ENCODE results near the gene ETS1.

DNA sequence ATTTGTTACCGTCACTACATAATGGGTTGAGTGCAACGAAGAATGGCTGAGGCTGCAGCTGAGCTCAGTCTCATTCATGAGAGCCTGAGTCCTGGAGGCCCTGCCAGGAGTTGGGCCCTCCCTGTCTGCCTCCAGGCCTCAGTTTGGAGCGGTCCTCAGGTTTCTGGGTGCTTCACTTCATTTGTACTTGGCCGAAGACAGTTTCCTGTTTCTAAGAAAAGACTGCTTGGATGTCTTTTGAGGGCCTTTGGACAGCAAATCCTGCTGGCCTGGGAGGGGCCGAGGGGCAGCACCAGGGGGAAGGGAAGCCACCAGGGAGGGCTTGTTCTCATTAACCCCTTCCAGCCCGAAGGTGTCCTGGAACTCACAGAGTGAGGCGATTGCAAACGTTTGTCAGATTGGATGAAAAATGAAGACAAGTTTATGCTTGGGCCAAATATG is 163.1 kb downstream of the ETS1 start:
- TF ChIP-seq, protein P1, sequence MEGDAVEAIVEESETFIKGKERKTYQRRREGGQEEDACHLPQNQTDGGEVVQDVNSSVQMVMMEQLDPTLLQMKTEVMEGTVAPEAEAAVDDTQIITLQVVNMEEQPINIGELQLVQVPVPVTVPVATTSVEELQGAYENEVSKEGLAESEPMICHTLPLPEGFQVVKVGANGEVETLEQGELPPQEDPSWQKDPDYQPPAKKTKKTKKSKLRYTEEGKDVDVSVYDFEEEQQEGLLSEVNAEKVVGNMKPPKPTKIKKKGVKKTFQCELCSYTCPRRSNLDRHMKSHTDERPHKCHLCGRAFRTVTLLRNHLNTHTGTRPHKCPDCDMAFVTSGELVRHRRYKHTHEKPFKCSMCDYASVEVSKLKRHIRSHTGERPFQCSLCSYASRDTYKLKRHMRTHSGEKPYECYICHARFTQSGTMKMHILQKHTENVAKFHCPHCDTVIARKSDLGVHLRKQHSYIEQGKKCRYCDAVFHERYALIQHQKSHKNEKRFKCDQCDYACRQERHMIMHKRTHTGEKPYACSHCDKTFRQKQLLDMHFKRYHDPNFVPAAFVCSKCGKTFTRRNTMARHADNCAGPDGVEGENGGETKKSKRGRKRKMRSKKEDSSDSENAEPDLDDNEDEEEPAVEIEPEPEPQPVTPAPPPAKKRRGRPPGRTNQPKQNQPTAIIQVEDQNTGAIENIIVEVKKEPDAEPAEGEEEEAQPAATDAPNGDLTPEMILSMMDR (conservative IDR thresholded peaks at IDR 0.05; ENCODE audit: low read depth in 2 of 2): no peak
- no peak for TF ChIP-seq ZNF331 (CRISPR knock-in tag; IDR thresholded peaks at IDR 0.05; ENCODE audit: low read depth)
- no peak for TF ChIP-seq STAT1 (IDR thresholded peaks at IDR 0.05; ENCODE audit: unreplicated experiment)
- TF ChIP-seq, protein P2, sequence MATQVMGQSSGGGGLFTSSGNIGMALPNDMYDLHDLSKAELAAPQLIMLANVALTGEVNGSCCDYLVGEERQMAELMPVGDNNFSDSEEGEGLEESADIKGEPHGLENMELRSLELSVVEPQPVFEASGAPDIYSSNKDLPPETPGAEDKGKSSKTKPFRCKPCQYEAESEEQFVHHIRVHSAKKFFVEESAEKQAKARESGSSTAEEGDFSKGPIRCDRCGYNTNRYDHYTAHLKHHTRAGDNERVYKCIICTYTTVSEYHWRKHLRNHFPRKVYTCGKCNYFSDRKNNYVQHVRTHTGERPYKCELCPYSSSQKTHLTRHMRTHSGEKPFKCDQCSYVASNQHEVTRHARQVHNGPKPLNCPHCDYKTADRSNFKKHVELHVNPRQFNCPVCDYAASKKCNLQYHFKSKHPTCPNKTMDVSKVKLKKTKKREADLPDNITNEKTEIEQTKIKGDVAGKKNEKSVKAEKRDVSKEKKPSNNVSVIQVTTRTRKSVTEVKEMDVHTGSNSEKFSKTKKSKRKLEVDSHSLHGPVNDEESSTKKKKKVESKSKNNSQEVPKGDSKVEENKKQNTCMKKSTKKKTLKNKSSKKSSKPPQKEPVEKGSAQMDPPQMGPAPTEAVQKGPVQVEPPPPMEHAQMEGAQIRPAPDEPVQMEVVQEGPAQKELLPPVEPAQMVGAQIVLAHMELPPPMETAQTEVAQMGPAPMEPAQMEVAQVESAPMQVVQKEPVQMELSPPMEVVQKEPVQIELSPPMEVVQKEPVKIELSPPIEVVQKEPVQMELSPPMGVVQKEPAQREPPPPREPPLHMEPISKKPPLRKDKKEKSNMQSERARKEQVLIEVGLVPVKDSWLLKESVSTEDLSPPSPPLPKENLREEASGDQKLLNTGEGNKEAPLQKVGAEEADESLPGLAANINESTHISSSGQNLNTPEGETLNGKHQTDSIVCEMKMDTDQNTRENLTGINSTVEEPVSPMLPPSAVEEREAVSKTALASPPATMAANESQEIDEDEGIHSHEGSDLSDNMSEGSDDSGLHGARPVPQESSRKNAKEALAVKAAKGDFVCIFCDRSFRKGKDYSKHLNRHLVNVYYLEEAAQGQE (IDR thresholded peaks at IDR 0.05; ENCODE audit: unreplicated experiment): no peak
- no peak for TF ChIP-seq EZH2 (IDR thresholded peaks at IDR 0.05; ENCODE audit: low read depth, unreplicated experiment)
- no peak for TF ChIP-seq POLR2AphosphoS5 (IDR thresholded peaks at IDR 0.05; ENCODE audit: low read depth)
- TF ChIP-seq EZH2phosphoT487 (IDR thresholded peaks at IDR 0.05; ENCODE audit: unreplicated experiment): no peak
